Measurements from ENCODE around the gene ARHGAP42.

DNA sequence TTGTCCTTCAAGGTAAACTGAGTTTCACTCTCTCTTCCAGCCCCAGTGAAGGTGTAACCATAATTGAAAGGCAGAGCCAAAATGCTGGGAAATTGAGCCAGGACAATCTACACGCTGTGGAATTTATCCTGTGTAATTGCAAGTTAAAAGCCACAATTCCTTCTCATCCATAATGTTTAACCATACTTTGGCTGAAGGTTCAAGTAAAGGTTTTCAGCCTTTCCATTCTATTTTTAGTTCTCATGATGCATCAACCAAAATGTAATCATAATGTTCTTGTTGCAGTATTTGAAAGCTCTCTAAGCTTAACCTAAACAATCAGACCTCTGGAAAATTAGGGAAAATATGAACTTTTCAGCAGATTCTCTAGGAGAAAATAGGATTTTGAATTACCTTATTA is 14.0 kb upstream of the ARHGAP42 start:
- TF ChIP-seq, protein P1, sequence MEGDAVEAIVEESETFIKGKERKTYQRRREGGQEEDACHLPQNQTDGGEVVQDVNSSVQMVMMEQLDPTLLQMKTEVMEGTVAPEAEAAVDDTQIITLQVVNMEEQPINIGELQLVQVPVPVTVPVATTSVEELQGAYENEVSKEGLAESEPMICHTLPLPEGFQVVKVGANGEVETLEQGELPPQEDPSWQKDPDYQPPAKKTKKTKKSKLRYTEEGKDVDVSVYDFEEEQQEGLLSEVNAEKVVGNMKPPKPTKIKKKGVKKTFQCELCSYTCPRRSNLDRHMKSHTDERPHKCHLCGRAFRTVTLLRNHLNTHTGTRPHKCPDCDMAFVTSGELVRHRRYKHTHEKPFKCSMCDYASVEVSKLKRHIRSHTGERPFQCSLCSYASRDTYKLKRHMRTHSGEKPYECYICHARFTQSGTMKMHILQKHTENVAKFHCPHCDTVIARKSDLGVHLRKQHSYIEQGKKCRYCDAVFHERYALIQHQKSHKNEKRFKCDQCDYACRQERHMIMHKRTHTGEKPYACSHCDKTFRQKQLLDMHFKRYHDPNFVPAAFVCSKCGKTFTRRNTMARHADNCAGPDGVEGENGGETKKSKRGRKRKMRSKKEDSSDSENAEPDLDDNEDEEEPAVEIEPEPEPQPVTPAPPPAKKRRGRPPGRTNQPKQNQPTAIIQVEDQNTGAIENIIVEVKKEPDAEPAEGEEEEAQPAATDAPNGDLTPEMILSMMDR (optimal IDR thresholded peaks at IDR 0.05 in 1 of 3, IDR thresholded peaks at IDR 0.05 in 1 of 3, conservative IDR thresholded peaks at IDR 0.05 in 1 of 3; ENCODE audit: extremely low read depth in 1 of 3, insufficient read depth in 2 of 3, low read length in 3 of 3), result no peak
- TF ChIP-seq EZH2 (IDR thresholded peaks at IDR 0.05; ENCODE audit: low read length), result no peak
